ENCODE data around the gene SPTBN4.

DNA sequence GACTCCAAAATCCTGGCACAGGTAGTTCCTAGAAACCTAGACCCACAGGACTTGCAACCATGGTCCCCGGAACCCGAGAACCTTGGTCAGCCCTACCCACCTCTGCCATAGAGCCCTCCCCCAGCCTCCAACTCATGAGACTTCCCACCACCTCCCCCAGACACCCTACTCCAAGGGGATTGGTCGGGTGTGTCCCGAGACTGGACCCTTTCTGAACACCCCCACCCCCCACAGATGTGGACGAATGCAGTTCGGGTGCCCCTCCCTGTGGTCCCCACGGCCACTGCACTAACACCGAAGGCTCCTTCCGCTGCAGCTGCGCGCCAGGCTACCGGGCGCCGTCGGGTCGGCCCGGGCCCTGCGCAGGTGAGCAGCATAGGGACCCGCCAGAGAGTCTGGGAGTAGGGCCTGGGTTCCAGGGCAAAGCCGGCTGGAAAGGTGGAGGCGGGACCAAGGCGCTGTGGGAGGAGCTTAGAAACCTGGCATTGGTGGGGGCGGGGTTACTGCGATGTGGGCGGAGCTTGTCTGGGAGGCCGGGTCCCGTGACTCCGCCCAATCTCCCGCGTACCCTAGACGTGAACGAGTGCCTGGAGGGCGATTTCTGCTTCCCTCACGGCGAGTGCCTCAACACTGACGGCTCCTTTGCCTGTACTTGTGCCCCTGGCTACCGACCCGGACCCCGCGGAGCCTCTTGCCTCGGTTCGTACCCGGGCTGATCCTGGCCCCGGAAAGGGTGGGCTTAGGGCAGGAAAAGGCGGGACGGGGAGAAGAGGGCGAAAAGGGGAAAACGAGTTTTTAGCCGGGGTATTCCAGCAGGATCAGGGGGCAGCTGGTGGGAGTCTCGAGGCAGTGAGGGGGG, 146.3 kb downstream of the SPTBN4 start:
- TF ChIP-seq EP300 (IDR thresholded peaks at IDR 0.05) (no peak), CTCF (IDR thresholded peaks at IDR 0.05) (no peak)
